GM12891 (cell line): ENCODE measurements around the gene TCF7L2.

Source experiments
- PAX5 ChIP-seq: IDR thresholded peaks from 2 replicates; pipeline ENCODE4 v1.6.1; 2011; ENCODE audit warnings: low read length, moderate library complexity, mild to moderate bottlenecking; ENCODE audit not compliant: insufficient read depth, severe bottlenecking
- POLR2A ChIP-seq: IDR thresholded peaks from 2 replicates; pipeline ENCODE4 v1.6.1; 2011; ENCODE audit warnings: low read depth, low read length, control low read depth
- POLR2AphosphoS5 ChIP-seq: IDR thresholded peaks from 2 replicates; pipeline ENCODE4 v1.6.1; 2011; ENCODE audit warnings: low read depth, low read length, control low read depth
- POU2F2 ChIP-seq: IDR thresholded peaks from 2 replicates; pipeline ENCODE4 v1.6.1; 2011; ENCODE audit warnings: low read depth, mild to moderate bottlenecking, control low read depth, low read length, moderate library complexity
- SPI1 ChIP-seq: IDR thresholded peaks from 2 replicates; pipeline ENCODE4 v1.6.1; 2011; ENCODE audit warnings: low read depth, low read length, control low read depth
- TAF1 ChIP-seq: IDR thresholded peaks from 2 replicates; pipeline ENCODE4 v1.6.1; 2011; ENCODE audit warnings: low read depth, low read length, control low read depth

GRCh38 chr10:113091920-113092319 is 141.9 kb downstream of the TCF7L2 start:
- no peak for TF ChIP-seq POLR2AphosphoS5
- no peak for TF ChIP-seq POLR2A
- no peak for TF ChIP-seq PAX5
- no peak for TF ChIP-seq TAF1
- TF ChIP-seq SPI1: no peak
- TF ChIP-seq POU2F2: no peak
